H1 (cell line): Measurements from ENCODE around the gene ADNP. TPM values are rescaled to one million over a fixed set of nuclear protein-coding genes. Genes with fewer than 3 reads are reported as not detected.

Experiments used
- CTCF ChIA-PET: fragments of 300-600 bp; sonication (Branson Sonifier 250); formaldehyde crosslinking; loops from one replicate; lab custom pipeline; 2021; ENCODE audit not compliant: partially characterized antibody; lab: Charles Lee
- POLR2A ChIA-PET: fragments of 300-600 bp; sonication (Branson Sonifier 250); formaldehyde crosslinking; loops from one replicate; lab custom pipeline; 2021; ENCODE audit warnings: inconsistent platforms; ENCODE audit not compliant: partially characterized antibody; lab: Charles Lee
- DNase-seq, 2 experiments: peaks; one replicate each; pipeline versions ENCODE4 v3.0.0 to v3.0.0-alpha.2; 2010 to 2022; ENCODE audit warnings: low spot score in 2 of 2, low read depth in 1 of 2, mixed read lengths in 1 of 2
- FAIRE-seq: peaks from 2 replicates; lab custom pipeline; 2011; peaks lifted over from hg19 to GRCh38; lab: Jason Lieb, UNC
- H2AFZ ChIP-seq: 2 replicates; pipeline ENCODE4 v1.8.1; 2012; ENCODE audit warnings: low read length, inconsistent platforms
- H2AK5ac ChIP-seq: 2 replicates; pipeline ENCODE4 v1.6.1; 2013; ENCODE audit warnings: low read depth, low read length
- H2BK120ac ChIP-seq: replicated peaks from 2 replicates; pipeline ENCODE3; 2013; ENCODE audit warnings: low read depth, low read length, inconsistent platforms
- H2BK12ac ChIP-seq: 2 replicates; pipeline ENCODE4 v1.6.1; 2013; ENCODE audit warnings: low read depth, low read length
- H2BK15ac ChIP-seq: 2 replicates; pipeline ENCODE4 v1.6.1; 2013; ENCODE audit warnings: low read length
- H2BK20ac ChIP-seq: 2 replicates; pipeline ENCODE4 v1.6.1; 2013; ENCODE audit warnings: low read length
- H2BK5ac ChIP-seq: 2 replicates; pipeline ENCODE4 v1.6.1; 2013; ENCODE audit warnings: low read depth, low read length
- H3K14ac ChIP-seq: 2 replicates; pipeline ENCODE4 v1.6.1; 2013; ENCODE audit warnings: inconsistent platforms; ENCODE audit not compliant: insufficient read length
- H3K18ac ChIP-seq: 2 replicates; pipeline ENCODE4 v1.6.1; 2013; ENCODE audit warnings: low read length; ENCODE audit errors: extremely low read depth
- H3K23ac ChIP-seq: 2 replicates; pipeline ENCODE4 v1.6.1; 2013; ENCODE audit warnings: inconsistent platforms; ENCODE audit not compliant: insufficient read length
- H3K23me2 ChIP-seq: 2 replicates; pipeline ENCODE4 v1.6.1; 2013; ENCODE audit warnings: low read depth, low read length
- H3K27ac ChIP-seq: 2 replicates; pipeline ENCODE4 v1.6.1; 2011; ENCODE audit warnings: low read depth, low read length, inconsistent platforms
- H3K27me3 ChIP-seq, 4 experiments: replicated peaks in 1 of 4; 1 replicate in 1 of 4; 2 replicates in 3 of 4; pipeline versions ENCODE4 v1.6.1 to v1.8.1; 2011 to 2013; ENCODE audit warnings: low read length in 3 of 4, mild to moderate bottlenecking in 3 of 4, inconsistent platforms in 2 of 4, mixed read lengths in 2 of 4, moderate library complexity in 1 of 4; ENCODE audit not compliant: control insufficient read depth in 3 of 4, insufficient read depth in 3 of 4; ENCODE audit errors: extremely low read depth in 1 of 4
- H3K36me3 ChIP-seq, 4 experiments: 2 replicates each; pipeline versions ENCODE4 v1.6.1 to v1.8.1; 2011 to 2013; ENCODE audit warnings: mild to moderate bottlenecking in 4 of 4, low read length in 3 of 4, moderate library complexity in 2 of 4, control low read depth in 1 of 4, inconsistent platforms in 1 of 4; ENCODE audit not compliant: insufficient read depth in 4 of 4, control insufficient read depth in 2 of 4
- H3K4ac ChIP-seq: replicated peaks from 2 replicates; pipeline ENCODE3; 2013; ENCODE audit warnings: low read length, low read depth, mixed read lengths, inconsistent platforms; ENCODE audit not compliant: insufficient read length
- H3K4me1 ChIP-seq, 4 experiments: replicated peaks in 1 of 4; 1 replicate in 1 of 4; 2 replicates in 3 of 4; pipeline versions ENCODE4 v1.6.1 to v1.8.1; 2011 to 2013; ENCODE audit warnings: low read length in 3 of 4, inconsistent platforms in 2 of 4, mixed read lengths in 1 of 4; ENCODE audit not compliant: insufficient read depth in 4 of 4, control insufficient read depth in 3 of 4
- H3K4me2 ChIP-seq, 2 experiments: 2 replicates each; pipeline versions ENCODE4 v1.6.1 to v1.8.1; 2011 to 2013; ENCODE audit warnings: low read depth in 2 of 2, low read length in 2 of 2, control low read depth in 1 of 2, inconsistent platforms in 1 of 2, mild to moderate bottlenecking in 1 of 2; ENCODE audit not compliant: insufficient read depth in 1 of 2
- H3K4me3 ChIP-seq, 4 experiments: fragments of 200-600, 300-600 bp in 1 of 4; sonication (generic), shearing (Covaris generic), sonication (Bioruptor Twin) in 1 of 4; 2 replicates each; pipeline versions ENCODE4 v1.5.1 to v1.8.1; 2011 to 2016; ENCODE audit warnings: low read length in 4 of 4, low read depth in 3 of 4, control low read depth in 2 of 4, inconsistent platforms in 2 of 4, mild to moderate bottlenecking in 2 of 4, mixed read lengths in 1 of 4, moderate library complexity in 1 of 4; ENCODE audit not compliant: insufficient read depth in 2 of 4; ENCODE audit errors: extremely low read depth in 1 of 4
- H3K56ac ChIP-seq: replicated peaks from 2 replicates; pipeline ENCODE3; 2013; ENCODE audit warnings: low read depth, mild to moderate bottlenecking, mixed read lengths, low read length, inconsistent platforms; ENCODE audit not compliant: insufficient read length
- H3K79me1 ChIP-seq: 2 replicates; pipeline ENCODE4 v1.6.1; 2013; ENCODE audit warnings: low read depth, low read length, control low read depth
- H3K79me2 ChIP-seq, 2 experiments: 2 replicates each; pipeline versions ENCODE4 v1.6.1 to v1.8.1; 2012 to 2013; ENCODE audit warnings: low read length in 2 of 2, mild to moderate bottlenecking in 2 of 2, inconsistent platforms in 1 of 2; ENCODE audit not compliant: insufficient read depth in 2 of 2, control insufficient read depth in 1 of 2
- H3K9ac ChIP-seq, 4 experiments: replicated peaks in 1 of 4; 1 replicate in 1 of 4; 2 replicates in 3 of 4; pipeline versions ENCODE4 v1.6.1 to v1.8.1; 2011 to 2013; ENCODE audit warnings: low read depth in 3 of 4, low read length in 3 of 4, control low read depth in 2 of 4, mild to moderate bottlenecking in 2 of 4, moderate library complexity in 2 of 4, inconsistent platforms in 1 of 4; ENCODE audit errors: extremely low read depth in 1 of 4
- H3K9me3 ChIP-seq, 2 experiments: 2 replicates each; pipeline versions ENCODE4 v1.6.1 to v1.8.1; 2012 to 2013; ENCODE audit warnings: mild to moderate bottlenecking in 2 of 2, moderate library complexity in 2 of 2, control low read depth in 1 of 2, inconsistent platforms in 1 of 2, low read depth in 1 of 2, low read length in 1 of 2, mixed read lengths in 1 of 2; ENCODE audit not compliant: insufficient read depth in 2 of 2
- H4K20me1 ChIP-seq, 2 experiments: replicated peaks in 1 of 2; 2 replicates each; pipeline versions ENCODE3 to v1.8.1; 2011 to 2013; ENCODE audit warnings: inconsistent platforms in 2 of 2, low read length in 2 of 2, mild to moderate bottlenecking in 1 of 2; ENCODE audit not compliant: insufficient read depth in 2 of 2, control insufficient read depth in 1 of 2
- H4K5ac ChIP-seq: 2 replicates; pipeline ENCODE4 v1.6.1; 2013; ENCODE audit warnings: low read length, low read depth, mixed read lengths, inconsistent platforms; ENCODE audit not compliant: insufficient read length
- H4K8ac ChIP-seq: 2 replicates; pipeline ENCODE4 v1.8.0; 2013; ENCODE audit warnings: mild to moderate bottlenecking, moderate library complexity, low read length, inconsistent platforms; ENCODE audit not compliant: insufficient read depth; ENCODE audit errors: extremely low read depth
- H4K91ac ChIP-seq: replicated peaks from 2 replicates; pipeline ENCODE3; 2013; ENCODE audit warnings: low read length, mixed read lengths, inconsistent platforms; ENCODE audit not compliant: insufficient read length
- BRCA1 ChIP-seq: IDR thresholded peaks from 2 replicates; pipeline ENCODE4 v1.6.1; 2012; ENCODE audit warnings: low read depth, low read length, improper control_type of control experiment
- CBX8 ChIP-seq: fragments of 300-800, 300-1000 bp; sonication (generic); IDR thresholded peaks from 2 replicates; pipeline ENCODE4 v1.7.1; 2016; ENCODE audit warnings: low read depth, low read length, borderline replicate concordance
- CHD1 ChIP-seq: IDR thresholded peaks from 2 replicates; pipeline ENCODE4 v1.6.1; 2012; ENCODE audit warnings: low read depth, low read length, improper control_type of control experiment
- EP300 ChIP-seq, 2 experiments: IDR thresholded peaks; 1 replicate in 1 of 2; 2 replicates in 1 of 2; pipeline ENCODE4 v1.6.1; 2011 to 2012; ENCODE audit warnings: low read depth in 2 of 2, low read length in 2 of 2, mild to moderate bottlenecking in 2 of 2, borderline replicate concordance in 1 of 2, inconsistent platforms in 1 of 2, moderate library complexity in 1 of 2
- GTF2F1 ChIP-seq: IDR thresholded peaks from 2 replicates; pipeline ENCODE4 v1.6.1; 2012; ENCODE audit warnings: low read depth, low read length, improper control_type of control experiment, borderline replicate concordance
- JUND ChIP-seq: IDR thresholded peaks from 2 replicates; pipeline ENCODE4 v1.6.1; 2011; ENCODE audit warnings: mild to moderate bottlenecking, improper control_type of control experiment, low read length
- KDM4A ChIP-seq: IDR thresholded peaks from one replicate; pipeline ENCODE4 v1.7.1; 2012; ENCODE audit warnings: low read depth, mild to moderate bottlenecking, moderate library complexity, low read length, inconsistent platforms; ENCODE audit not compliant: severe bottlenecking
- MAFK ChIP-seq: IDR thresholded peaks from 2 replicates; pipeline ENCODE4 v1.6.1; 2012; ENCODE audit warnings: low read depth, mild to moderate bottlenecking, improper control_type of control experiment, low read length
- RFX5 ChIP-seq: IDR thresholded peaks from 2 replicates; pipeline ENCODE4 v1.6.1; 2011; ENCODE audit warnings: low read depth, low read length, improper control_type of control experiment, borderline replicate concordance
- SIN3A ChIP-seq, 2 experiments: IDR thresholded peaks in 1 of 2; conservative IDR thresholded peaks in 1 of 2; 2 replicates each; pipeline ENCODE4 v1.6.1; 2011 to 2012; ENCODE audit warnings: low read length in 2 of 2, improper control_type of control experiment in 1 of 2, low read depth in 1 of 2, mild to moderate bottlenecking in 1 of 2
- SRF ChIP-seq: IDR thresholded peaks from 2 replicates; pipeline ENCODE4 v1.6.1; 2011; ENCODE audit warnings: mild to moderate bottlenecking, low read depth, low read length, moderate library complexity
- WGBS, 2 experiments: shearing (Covaris generic) in 1 of 2; methylation state at CpG; one replicate each; pipeline versions ENCODE4 v1.1.6 to v1.1.7; 2013 to 2015; ENCODE audit warnings: low lambda C conversion rate in 2 of 2, mixed read lengths in 2 of 2, inconsistent platforms in 1 of 2, low coverage in 1 of 2, missing lambda C conversion rate in 1 of 2; ENCODE audit not compliant: insufficient replicate concordance in 2 of 2, insufficient coverage in 1 of 2, insufficient read length in 1 of 2; ENCODE audit errors: extremely low coverage in 1 of 2, missing lambda C conversion rate in 1 of 2; 5-methylcytosine and 5-hydroxymethylcytosine counted together
- polyA plus RNA-seq, 7 experiments: library from polyadenylated mRNA; depleted of rRNA in 3 of 7; stranded (reverse) in 5 of 7; unstranded in 2 of 7; fragments of >200 nt in 5 of 7; fragments of 200-250 nt in 2 of 7; gene quantifications; 1 replicate in 5 of 7; 2 replicates in 1 of 7; 4 replicates in 1 of 7; pipeline versions ENCODE4 v1.2.1 to v1.2.3, GENCODE V29; 2011 to 2013; ENCODE audit warnings: missing spikeins in 2 of 7, mixed read lengths in 2 of 7
- total RNA-seq: library from RNA; stranded (reverse); fragmentation: NEBNext Ultra II Directional; extraction: Animal tissue kit (Norgen Biotek cat#: 25700); gene quantifications from 2 replicates; pipeline ENCODE4 v1.2.1, GENCODE V29; 2021

The ADNP gene
- total and polyA plus RNA-seq, 2 of the 8 experiments (the other 6 are each of a cell fraction or from before 2014, with no cell fraction given): 31.6 to 123 TPM

DNA sequence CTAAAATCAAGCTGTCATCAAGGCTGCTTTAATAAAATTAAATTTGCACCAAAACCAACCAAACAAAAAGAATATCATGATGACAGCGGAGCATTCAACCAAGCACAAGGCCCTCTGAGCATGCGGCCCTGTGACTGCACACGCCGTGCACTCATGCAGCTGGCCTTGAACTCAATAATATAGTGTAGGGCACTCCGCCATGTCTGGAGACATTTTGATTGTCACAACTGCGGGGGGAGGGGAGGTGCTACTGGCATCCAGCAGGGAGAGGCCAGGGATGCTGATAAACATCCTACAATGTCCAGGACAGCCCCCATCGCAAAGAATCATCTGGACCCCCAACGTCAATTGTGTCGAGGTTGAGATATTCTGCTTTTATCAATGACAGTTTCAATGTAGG, 37.1 kb upstream of the ADNP start:
- Histone ChIP-seq H2BK12ac (no peak overlapping the region), H2BK5ac (no peak overlapping the region), H3K18ac (no peak overlapping the region), H3K9me3 (no peaks in the 10 kb centered on the region), H2BK15ac (no peak overlapping the region), H3K4me2 (no peak overlapping the region), H3K4me1 (peaks cover 0 to 2% (median 0%) of the 10 kb centered on the region in 4 experiments; a peak in 1 of 7 replicates), H3K79me2 (no peaks in the 10 kb centered on the region), H3K9ac (no peak overlapping the region), H4K91ac (no peak overlapping the region), H3K36me3 (no peaks in the 10 kb centered on the region), H4K5ac (no peak overlapping the region), H3K4ac (no peak overlapping the region), H3K56ac (no peak overlapping the region), H2AK5ac (no peak overlapping the region), H3K79me1 (no peaks in the 10 kb centered on the region), H3K14ac (no peak overlapping the region), H3K23me2 (no peaks in the 10 kb centered on the region), H2BK120ac (no peak overlapping the region), H4K20me1 (no peaks in the 10 kb centered on the region), H2AFZ (no peak overlapping the region), H3K23ac (no peak overlapping the region), H3K27me3 (no peaks in the 10 kb centered on the region), H3K27ac (no peak overlapping the region), H4K8ac (no peak overlapping the region), H2BK20ac (no peak overlapping the region), H3K4me3 (no peak overlapping the region)
- FAIRE-seq (no peak), DNase-seq (peak in 1 of 2 experiments; percentile 37)
- CTCF ChIA-PET: interaction anchor here (0.5 to 1.9 kb wide), 5 partner anchors 10 to 140 kb away, joined by 3 to 9 read pairs (median 4); partner anchors contain the start of genes DPM1 and MOCS3
- POLR2A ChIA-PET: interaction anchor here (1.2 to 1.9 kb wide), 3 partner anchors 10 to 37 kb away, joined by 3 to 13 read pairs (median 5); partner anchors contain the start of genes ADNP, DPM1 and MOCS3
- WGBS, 2 experiments: 93% methylated on average over 9 of the region's 9 CpGs; no CpG with 5 or more reads in 1 of the 2 experiments
- no peak for TF ChIP-seq SRF
- no peak for TF ChIP-seq KDM4A
- no peak for TF ChIP-seq MAFK
- TF ChIP-seq JUND: no peak
- no peak for TF ChIP-seq SIN3A (conservative IDR thresholded peaks at IDR 0.05 in 1 of 2, IDR thresholded peaks at IDR 0.05 in 1 of 2; ENCODE audit: low read depth in 1 of 2, low read length in 2 of 2)
- no peak for TF ChIP-seq RFX5
- no peak for TF ChIP-seq CHD1
- TF ChIP-seq EP300 (IDR thresholded peaks at IDR 0.05; ENCODE audit: borderline replicate concordance in 1 of 2, low read depth in 2 of 2, low read length in 2 of 2): no peak
- no peak for TF ChIP-seq CBX8
- TF ChIP-seq BRCA1: no peak
- TF ChIP-seq GTF2F1: no peak
